CD4-positive, alpha-beta T cell treated with Interleukin-6 for 4 hours (primary cell): ENCODE measurements around the gene SLC25A27.
"Not testable (repeated sequence)": the region's sequence is repeated elsewhere in the genome, so short reads cannot be mapped to it uniquely, and the experiment has no call there.

Experiments used
- DNase-seq: peaks from one replicate; pipeline ENCODE4 v3.0.0-alpha.2; 2020; ENCODE audit warnings: mixed read lengths

Gene SLC25A27, protein sequence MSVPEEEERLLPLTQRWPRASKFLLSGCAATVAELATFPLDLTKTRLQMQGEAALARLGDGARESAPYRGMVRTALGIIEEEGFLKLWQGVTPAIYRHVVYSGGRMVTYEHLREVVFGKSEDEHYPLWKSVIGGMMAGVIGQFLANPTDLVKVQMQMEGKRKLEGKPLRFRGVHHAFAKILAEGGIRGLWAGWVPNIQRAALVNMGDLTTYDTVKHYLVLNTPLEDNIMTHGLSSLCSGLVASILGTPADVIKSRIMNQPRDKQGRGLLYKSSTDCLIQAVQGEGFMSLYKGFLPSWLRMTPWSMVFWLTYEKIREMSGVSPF

DNA sequence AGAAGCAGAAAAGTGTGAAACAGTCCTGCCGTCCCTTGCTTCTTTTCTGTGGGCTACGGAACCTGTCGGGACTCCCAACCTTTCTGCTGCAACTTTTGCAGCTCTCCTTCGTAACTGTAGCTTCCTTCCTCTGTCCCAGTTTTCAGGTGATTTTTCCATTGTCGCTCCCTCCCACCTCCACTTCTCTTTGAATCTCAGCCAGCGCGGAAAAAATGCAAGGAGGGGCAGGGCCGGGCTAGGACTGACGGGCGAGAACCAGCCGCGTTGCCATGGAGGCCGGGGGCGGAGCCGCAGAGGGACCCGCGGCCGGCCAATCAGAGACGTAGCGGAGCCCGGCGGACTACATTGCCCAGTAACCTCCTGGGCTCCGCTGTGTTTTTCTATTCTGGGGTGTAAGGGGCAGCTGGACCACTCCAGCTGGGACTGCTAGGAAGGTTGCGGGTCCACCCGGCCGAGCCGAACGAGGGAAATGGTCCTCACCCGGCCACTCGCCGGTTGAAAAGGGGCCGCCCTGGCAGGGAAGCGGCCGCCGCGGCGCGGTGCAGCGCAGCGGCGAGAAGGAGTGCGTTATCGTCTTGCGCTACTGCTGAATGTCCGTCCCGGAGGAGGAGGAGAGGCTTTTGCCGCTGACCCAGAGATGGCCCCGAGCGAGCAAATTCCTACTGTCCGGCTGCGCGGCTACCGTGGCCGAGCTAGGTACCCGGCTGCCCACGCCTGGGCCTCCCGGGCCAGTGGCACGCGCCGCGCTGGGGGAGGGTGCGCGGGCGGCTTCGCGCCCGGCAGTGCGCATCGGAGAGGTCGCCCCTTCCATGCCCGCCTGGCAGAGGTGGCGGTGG lies at the start of gene SLC25A27, which contains the start of gene CYP39A1:
Gene SLC25A27, plus strand, starts transcription at position 373 of the 836 bp plus-strand sequence. Its CDS starts 218 bp downstream, at position 591.
Gene CYP39A1, minus strand, starts transcription at position 216 of the 836 bp plus-strand sequence. CDS start 236 bp downstream, outside the sequence.
- peak; percentile 79 for DNase-seq

DNA sequence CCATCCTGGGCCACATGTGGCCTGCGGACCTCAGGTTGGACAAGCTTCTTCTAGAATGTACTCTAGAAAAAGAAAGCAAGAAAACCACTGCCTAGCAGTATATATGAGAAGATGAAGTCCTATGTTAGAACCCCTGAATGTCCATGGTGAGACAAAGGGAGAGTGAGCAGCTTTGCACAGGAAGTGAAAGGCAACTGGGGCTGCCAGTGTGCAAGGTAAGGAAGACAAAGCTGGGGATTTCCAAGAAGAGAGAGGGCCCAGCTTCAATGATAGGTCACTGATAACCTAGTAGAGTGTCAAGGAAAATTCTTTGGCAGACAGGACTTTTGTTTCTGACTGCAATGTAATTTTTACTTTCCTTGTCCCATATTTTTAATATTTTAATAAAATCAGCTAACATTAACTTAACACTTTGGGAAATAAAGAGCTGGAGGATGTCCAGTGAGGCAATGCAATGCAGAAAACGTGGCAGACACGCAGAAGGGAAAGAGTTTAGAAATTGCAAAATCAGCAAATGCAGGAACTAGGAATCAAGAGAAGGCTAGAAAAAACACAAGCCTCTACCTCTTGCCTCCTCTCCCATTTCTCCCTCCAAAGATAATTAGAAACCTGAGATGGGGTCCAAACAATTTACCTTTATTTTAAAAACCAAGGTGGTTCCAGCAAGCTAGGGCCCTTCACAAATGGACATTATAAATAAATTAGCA lies 47.5 kb upstream of the SLC25A27 start:
- DNase-seq = no peak

DNA sequence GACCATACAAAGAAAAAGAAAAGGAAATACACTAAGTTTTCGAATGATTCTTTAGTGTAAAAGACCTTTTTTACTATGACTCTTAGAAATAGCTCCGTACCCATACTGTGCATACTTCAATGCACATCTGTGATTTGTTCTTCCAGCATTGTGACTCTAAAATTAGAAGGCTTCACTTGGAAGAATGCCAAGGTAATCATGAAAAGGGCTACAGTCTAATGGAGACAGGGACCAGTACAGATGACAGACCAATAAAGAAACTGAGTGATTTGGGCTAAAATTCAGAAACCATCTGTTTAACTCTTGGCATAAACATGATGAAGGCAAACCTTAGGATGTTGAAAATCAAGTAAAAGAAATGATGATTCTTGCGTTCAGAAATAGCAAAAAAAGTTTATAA lies 46.4 kb upstream of the SLC25A27 start:
- DNase-seq = no peak

DNA sequence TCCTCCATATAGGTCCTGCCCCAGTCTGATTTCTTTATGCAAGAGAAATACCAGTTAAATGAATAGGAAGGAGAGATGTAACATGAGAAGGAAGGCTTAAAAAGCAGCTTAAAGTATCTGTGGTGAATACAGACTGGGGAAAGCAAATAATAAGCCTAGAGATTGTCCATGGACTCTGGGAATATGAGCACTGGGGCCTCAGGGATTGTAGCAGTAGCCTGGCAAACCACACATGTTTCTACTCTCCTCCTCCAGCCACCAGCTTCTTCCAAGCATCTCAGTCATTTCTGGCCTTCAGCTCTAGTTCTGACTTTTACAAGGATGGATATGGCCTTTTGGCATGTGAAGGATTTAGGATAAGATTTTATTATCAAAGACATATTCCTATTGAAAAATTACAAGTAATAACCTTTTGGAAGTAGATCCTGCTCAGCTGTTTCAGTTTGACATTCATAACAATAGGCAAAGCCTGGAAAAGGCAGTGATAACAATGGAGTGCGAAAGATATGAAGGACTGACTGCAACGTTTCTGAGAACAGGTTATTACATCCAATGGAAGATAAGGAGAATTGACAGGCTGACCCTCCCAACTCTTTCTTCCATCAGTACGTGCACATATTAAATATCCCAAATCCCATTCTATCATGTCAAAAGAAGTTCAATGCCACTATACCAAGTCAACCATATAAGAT lies 41.8 kb upstream of the SLC25A27 start:
- DNase-seq = no peak

DNA sequence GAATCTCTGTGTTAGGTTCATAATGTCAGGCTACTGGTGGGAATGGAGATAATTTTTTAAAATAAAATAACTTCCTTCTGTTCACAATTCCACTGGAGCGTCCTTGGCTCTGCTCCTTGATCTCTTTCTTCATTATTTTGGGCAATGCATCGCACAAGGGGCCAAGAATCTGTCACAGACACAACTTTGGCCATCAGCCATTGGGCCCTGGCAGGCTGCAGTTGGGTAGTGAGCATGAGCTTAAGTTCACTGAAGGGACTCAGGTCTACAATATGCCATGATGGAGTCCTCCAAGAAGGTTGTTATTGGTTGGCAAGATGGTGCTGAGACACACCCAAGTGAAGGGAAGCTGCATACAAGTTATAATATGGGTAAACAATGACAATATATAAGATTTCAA lies 40.1 kb upstream of the SLC25A27 start:
- DNase-seq = no peak

DNA sequence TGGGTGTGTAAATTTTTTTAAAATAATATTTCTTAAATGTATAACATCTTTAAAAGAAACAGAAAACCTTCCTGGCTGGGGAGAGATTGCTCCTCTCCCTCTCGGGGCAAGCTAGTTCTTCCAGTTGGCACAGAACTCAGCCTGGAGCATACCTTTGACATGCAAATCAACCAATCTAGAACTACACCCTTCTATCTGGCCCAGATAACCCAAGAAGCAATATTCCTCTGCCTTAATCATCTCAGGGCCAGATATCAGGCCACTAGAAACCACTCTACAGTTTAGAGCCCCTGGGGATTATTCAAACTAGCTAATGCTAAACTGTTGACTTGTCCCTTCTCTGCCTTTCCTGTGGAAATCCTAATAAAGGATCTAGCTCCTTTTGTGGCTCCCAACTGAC lies 34.0 kb upstream of the SLC25A27 start:
- no peak for DNase-seq

DNA sequence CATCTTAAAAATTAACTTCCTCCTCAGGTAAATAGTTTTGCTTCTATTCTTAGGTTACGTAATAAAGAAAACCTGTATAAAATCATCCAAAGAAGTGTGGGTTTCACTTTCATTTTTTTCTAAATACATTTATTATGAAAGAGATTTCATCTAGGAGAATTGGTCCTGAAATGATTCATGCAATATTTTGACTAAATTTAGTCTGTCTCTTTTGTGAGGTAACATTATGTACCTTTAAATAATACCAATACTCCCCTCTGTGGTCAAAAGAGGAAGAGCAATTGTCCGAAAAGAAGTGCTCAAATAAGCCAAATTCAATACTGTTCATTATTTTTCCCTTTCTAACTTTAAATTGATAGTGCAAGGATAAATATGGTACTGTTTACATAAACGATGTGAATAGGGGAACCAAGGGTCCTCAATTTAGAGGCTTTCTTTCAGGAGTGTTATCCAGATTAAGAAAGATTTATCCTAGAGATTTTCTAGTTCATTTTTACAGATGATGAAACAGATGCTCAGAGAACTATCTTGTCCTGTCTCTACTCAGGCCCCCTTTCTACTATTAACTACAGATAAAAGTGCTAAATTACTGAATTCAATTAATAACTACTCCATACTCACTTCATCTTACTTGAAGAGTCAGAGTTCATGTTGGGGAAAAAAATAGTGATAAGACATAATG lies 26.4 kb upstream of the SLC25A27 start:
- DNase-seq = no peak

DNA sequence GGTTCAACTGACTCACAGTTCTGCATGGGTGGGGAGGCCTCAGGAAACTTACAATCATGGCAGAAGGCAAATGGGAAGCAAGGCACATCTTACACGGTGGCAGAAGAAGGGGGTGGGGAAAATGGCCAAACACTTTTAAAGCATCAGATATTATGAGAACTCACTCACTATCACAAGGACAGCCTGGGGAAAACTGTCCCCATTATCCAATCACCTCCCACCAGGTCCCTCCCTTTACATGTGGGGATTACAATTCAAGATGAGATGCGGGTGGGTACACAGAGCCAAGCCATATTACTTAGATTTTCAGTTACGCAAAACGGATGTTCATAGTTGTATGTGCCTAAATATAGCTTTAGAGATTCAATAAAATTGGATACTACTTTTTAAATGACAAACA lies 25.8 kb upstream of the SLC25A27 start:
- no peak for DNase-seq

DNA sequence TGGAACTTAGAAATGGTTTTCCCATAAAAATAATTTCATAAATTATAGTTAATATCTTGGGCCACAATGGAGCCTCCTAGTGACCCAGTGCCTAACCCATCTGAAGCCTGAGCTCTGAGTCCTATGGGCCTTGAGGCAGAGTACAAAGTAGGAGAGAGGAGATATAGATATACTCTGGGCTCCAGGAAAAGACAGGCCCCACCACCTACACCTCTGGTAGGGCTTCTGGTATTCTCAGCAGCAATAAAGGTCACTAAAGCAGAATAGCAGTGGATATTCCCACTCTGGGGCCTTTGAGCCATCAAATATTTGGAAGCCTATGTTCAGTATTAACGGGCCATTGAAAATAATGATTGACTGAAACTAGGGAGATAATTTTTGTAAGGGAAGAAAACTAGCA lies 24.3 kb upstream of the SLC25A27 start:
- DNase-seq = no peak

DNA sequence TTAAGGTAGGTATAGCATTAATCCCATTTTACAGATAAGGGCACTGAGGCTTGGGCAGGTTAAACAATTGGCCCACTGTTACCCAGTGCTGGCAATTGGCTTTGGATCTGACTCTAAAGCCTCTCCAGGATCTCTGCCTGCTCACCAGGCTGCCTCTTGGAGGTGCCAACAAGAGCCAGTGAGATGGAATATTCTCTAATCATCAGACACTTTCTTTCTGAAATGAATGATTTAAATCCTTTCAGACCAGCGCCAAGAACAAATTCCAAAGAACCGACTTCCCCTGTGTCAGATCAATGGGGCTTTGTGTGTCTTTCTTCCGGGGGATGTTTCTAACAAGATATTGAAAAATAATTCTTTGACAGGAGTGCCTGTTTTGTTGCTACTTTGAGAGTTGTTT lies 23.8 kb upstream of the SLC25A27 start:
- DNase-seq = no peak

DNA sequence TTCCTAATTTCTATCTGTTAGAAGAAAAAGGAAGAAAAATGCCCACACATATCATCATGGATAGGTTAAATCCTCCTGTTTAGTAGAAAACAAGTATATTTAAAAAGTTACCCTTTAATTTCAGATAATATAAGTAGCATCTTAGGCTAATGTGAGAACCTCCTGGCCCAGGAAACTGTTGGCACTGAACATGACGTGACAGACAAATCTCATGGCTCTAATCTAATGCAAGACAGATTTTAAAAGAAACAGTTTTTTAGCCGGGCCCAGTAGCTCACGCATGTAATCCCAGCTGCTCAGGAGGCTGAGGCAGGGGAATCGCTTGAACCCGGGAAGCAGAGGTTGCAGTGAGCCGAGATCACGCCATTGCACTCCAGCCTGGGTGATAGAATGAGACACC lies 23.1 kb upstream of the SLC25A27 start:
- no peak for DNase-seq

DNA sequence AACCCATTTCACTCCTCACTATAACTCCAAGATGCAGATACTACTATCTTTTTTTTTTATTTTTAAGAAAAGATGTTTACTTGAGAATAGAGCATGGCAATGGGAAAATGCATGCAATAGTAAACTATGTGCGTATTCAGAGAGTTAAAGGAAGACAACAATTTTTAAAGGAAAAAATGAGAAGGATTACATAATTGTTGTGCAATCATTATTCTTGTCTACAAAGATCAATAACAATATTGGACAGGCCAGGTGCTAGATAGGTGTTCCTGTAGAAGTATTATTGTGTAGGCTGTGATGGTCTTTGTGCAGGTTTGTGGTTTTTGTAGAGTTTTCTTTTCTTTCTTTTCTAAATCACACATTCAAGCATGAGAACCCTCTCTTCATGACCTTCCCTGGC lies 20.7 kb upstream of the SLC25A27 start:
- DNase-seq = no peak

DNA sequence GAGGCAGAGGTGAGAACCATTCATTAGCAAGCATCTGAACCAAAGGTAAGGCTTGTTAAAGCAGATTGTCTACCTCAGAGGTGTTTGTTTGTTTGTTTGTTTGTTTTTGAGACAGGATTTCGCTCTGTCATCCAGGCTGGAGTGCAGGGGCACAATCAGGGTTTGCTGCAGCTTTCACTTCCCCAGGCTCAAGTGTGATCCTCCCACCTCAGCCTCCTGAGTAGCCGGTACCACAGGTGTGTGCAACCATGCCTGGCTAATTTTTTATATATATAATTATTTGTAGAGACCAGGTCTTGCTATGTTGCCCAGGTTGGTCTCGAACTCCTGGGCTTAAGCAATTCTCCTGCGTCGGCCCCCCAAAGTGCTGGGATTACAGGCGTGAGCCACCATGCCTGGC lies 17.3 kb upstream of the SLC25A27 start:
- no peak for DNase-seq

DNA sequence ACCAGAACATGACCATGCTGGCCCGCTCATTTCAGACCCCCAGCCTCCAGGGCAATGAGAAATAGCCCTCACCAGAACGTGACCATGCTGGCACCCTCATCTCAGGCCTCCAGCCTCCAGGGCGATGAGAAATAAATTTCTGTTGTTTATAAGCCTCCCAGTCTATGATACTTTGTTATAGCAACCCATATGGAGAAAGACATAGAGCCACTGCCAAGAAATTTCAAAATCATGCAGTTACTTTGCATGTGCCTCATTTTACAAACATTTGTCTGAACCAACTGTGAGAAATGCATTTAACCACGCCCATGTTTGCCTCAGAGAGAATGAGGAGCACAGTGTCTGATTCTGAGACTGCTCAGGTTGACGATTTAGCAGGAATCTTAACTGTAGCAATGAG lies 15.6 kb upstream of the SLC25A27 start:
- DNase-seq = no peak

DNA sequence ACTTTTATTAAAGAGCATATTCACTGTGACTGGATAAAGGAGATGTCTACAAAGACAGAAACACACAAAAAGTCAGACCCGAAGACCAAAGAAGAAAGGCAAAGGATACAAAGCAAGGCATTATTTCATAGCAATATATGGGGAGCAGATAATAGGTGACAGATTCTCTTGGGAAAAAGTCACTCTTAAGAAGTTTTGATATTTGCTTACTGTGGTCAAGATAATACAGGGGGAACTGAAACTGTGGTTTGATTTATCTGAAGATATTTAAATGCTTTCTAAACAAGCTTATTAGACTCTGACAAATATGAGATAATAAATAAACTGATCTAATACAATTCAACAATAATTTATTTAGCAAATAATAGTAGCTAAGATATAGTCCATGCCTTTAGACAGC lies 14.8 kb upstream of the SLC25A27 start:
- DNase-seq = no peak

DNA sequence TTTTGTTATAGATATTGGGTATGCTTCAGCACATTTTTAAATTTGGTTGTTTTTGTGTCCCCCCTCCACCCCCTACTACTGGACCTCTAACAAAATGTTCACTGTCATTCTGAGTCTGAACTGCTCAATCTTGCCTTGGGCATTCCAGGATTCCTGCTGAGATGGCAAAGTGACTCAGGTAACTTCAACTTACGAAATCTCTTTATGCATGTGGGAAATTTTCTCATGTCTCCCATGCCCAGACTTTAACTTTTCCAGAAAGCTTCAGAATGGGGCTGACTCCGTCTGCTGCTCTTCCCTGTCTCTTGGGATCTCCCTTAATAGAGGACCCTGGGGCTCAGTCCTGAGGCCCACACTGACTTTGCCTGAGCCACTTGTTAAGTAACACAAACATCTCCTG lies 14.1 kb upstream of the SLC25A27 start:
- no peak for DNase-seq

DNA sequence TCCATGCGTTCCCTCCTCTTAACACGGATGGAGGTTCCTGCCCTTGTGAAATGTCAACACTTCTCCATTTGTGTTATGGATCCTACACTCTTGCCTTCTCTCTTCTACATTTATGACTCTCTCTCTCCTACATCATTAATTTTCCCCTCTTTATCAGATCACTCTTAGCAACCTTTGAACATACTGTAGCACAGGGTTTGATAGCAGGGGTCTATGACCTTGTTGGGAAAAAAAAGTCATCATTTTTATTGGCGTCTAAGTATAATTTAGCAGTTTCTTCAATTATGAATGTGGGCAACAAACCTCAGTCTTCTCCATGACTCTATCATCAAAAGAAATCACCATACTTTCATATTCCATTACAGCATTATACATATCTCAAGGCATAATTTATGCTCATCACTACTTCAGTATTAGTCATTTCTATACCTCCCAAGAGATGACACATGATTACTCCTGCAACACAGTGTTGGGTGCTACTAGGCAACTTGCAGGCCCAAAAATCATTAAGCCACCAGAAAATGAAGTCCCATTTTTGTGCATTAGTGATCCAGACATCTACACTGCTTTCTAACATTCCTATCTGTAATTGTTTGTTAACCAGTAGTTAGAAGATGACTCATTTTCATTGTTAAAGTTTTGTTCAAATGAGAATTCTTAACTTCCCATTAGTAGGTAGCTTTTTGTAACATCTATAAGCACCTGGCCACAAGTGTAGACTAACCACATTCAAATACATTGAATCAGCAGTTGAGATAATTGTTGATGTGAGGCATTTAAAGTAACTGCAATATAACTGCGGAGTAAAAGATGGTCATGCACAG lies 9.6 kb upstream of the SLC25A27 start:
- no peak for DNase-seq

DNA sequence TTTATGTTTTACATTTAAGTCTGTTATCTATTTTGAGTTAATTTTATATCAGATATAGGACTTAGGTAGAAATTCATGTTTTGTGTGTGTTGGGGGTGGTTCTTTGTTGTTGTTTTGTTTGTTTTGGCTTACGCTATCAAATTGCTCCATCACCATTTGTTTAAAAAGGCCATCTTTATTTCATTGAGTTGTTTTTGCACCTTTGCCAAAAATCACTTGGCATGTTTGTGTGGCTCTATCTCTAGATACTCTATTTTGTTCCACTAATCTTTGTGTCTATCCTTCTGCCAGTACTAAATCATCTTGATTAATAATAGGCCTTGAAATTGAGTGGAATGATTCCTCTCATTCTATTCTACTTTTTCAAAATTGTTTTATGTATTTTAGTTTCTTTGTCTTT lies 7.5 kb upstream of the SLC25A27 start:
- no peak for DNase-seq

DNA sequence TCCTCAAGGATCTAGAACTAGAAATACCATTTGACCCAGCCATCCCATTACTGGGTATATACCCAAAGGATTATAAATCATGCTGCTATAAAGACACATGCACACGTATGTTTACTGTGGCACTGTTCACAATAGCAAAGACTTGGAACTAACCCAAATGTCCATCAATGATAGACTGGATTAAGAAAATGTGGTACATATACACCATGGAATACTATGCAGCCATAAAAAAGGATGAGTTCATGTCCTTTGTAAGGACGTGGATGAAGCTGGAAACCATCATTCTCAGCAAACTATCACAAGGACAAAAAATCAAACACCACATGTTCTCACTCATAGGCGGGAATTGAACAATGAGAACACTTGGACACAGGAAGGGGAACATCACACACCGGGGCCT lies 4.7 kb upstream of the SLC25A27 start:
- DNase-seq = not testable (repeated sequence)

DNA sequence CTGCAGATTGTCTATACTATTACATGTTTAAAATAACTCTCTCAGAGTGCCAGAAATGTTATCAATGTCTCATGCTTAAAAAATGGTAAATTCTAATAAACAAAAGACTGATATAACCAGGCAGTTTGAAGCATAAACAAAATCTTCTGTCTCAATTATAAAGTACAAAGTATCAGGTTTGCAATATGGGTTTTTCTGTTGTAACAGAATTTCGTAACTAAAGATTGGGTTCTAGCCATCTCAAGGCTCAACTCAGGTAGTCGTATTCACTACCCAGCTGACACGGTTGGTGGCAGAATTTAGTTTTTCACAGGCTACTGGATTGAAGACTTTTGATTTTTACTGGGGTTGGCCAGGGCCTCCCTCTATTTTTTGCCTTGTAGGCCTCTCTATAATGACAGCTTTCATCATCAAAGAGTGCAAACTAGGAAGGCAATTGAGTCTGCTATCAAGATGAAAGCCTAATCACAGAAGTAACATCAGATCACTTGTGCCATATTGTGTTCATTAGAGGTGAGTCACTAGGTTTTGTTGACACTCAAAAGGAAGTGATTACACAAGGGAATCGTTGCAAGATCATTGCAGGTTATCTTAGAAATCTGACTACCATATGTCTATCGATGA lies 3.8 kb upstream of the SLC25A27 start:
- DNase-seq = no peak

DNA sequence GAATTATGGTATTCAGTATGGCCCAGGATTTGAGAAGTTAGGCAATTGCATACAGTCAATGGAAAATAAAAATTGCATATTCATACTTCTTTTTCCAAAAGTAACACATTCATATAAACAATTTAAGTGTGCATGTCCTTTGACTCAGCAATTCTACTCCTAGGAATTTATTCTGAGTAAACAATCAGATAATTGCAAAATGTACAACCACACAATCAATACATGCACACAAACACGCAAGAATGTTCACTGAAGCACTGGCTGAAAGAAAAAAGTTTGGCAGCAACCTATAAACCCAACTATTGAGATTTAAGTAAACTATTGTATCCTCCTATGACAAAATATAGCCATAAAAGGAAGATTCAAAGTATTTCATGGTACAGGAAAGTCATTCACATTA lies 1.8 kb upstream of the SLC25A27 start:
- no peak for DNase-seq
